Daoy (cell line): ENCODE measurements around the gene RAB31. TPM values are rescaled to one million over a fixed set of nuclear protein-coding genes. Genes with fewer than 3 reads are reported as not detected.

Experiments used
- DNase-seq: peaks from one replicate; pipeline ENCODE4 v3.0.0-alpha.2; 2015; ENCODE audit warnings: low read depth
- total RNA-seq: library from RNA; depleted of rRNA; stranded (reverse); fragments of >200 nt; shearing (Covaris generic); gene quantifications from 2 replicates; pipeline ENCODE4 v1.2.3, GENCODE V29; 2014

RAB31 gene
- total RNA-seq, 1 experiment from 2014 or later, result 19.3 TPM

GRCh38 chr18:9737472-9738121 lies 29.5 kb downstream of the RAB31 start:
- peak; percentile 70 for DNase-seq

GRCh38 chr18:9738266-9738969 lies 30.3 kb downstream of the RAB31 start:
- DNase-seq, result no peak

- DNase-seq, result no peak
Observed at GRCh38 chr18:9739516-9739915, 31.4 kb downstream of the RAB31 start.

GRCh38 chr18:9740071-9740470 lies 32.0 kb downstream of the RAB31 start:
- DNase-seq, result no peak

- no peak for DNase-seq
Observed at GRCh38 chr18:9741406-9741792, 33.3 kb downstream of the RAB31 start.

GRCh38 chr18:9741793-9742523 lies 33.9 kb downstream of the RAB31 start:
- peak; percentile 80 for DNase-seq

GRCh38 chr18:9742524-9743131 lies 34.5 kb downstream of the RAB31 start:
- DNase-seq, result peak; percentile 55

- DNase-seq, result peak; percentile 95
Observed at GRCh38 chr18:9743200-9744016, 35.3 kb downstream of the RAB31 start.

- no peak for DNase-seq
Observed at GRCh38 chr18:9746958-9747357, 38.9 kb downstream of the RAB31 start.

- DNase-seq, result no peak
Observed at GRCh38 chr18:9749611-9750010, 41.5 kb downstream of the RAB31 start.

GRCh38 chr18:9750112-9750511 lies 42.0 kb downstream of the RAB31 start:
- no peak for DNase-seq

GRCh38 chr18:9750606-9751304 lies 42.7 kb downstream of the RAB31 start:
- no peak for DNase-seq

- no peak for DNase-seq
Observed at GRCh38 chr18:9751371-9752031, 43.4 kb downstream of the RAB31 start.

GRCh38 chr18:9753846-9754245 lies 45.7 kb downstream of the RAB31 start:
- DNase-seq, result no peak

- DNase-seq, result no peak
Observed at GRCh38 chr18:9755110-9755509, 47.0 kb downstream of the RAB31 start.

GRCh38 chr18:9755615-9756014 lies 47.5 kb downstream of the RAB31 start:
- DNase-seq, result no peak

- no peak for DNase-seq
Observed at GRCh38 chr18:9756271-9756932, 48.3 kb downstream of the RAB31 start.

GRCh38 chr18:9756933-9757470 lies 48.9 kb downstream of the RAB31 start:
- no peak for DNase-seq

GRCh38 chr18:9757827-9758621 lies 49.9 kb downstream of the RAB31 start:
- DNase-seq, result peak; percentile 69
